Endothelial cell of umbilical vein (primary cell): ENCODE measurements around the gene FRYL. TPM values are rescaled to one million over a fixed set of nuclear protein-coding genes. Genes with fewer than 3 reads are reported as not detected.
A peak's percentile ranks its signal among the peaks of the same experiment; 100 is the strongest.

Experiments used
- BruUV-seq: library from RNA; stranded (reverse); fragments of 400-500 nt; replicated peaks from 2 replicates; lab custom pipeline; 2021; lab: Mats Ljungman, UMichigan
- CTCF ChIA-PET: fragments of 300-600, 350-600 bp; sonication (Branson Sonifier 250); formaldehyde crosslinking; loops from one replicate; lab custom pipeline; 2021; ENCODE audit warnings: antibody characterized with exemption, inconsistent platforms; lab: Charles Lee
- POLR2A ChIA-PET: fragments of 300-600, 350-600 bp; sonication (Branson Sonifier 250); formaldehyde crosslinking; loops from one replicate; lab custom pipeline; 2021; ENCODE audit warnings: antibody characterized with exemption, inconsistent platforms; lab: Charles Lee
- DNase-seq: peaks from one replicate; pipeline ENCODE4 v3.0.0-alpha.2; 2011; ENCODE audit warnings: low read depth, low spot score
- FAIRE-seq: peaks from 2 replicates; lab custom pipeline; 2011; peaks lifted over from hg19 to GRCh38; lab: Jason Lieb, UNC
- H2AFZ ChIP-seq: 2 replicates; pipeline ENCODE4 v1.6.0; 2012; ENCODE audit warnings: low read depth, low read length, control low read depth, inconsistent platforms
- H3K27ac ChIP-seq: 2 replicates; pipeline ENCODE4 v1.5.1; 2011; ENCODE audit warnings: low read depth, mild to moderate bottlenecking, control low read depth, low read length, moderate library complexity; ENCODE audit not compliant: insufficient read depth
- H3K27me3 ChIP-seq, 2 experiments: 2 replicates each; pipeline versions ENCODE4 v1.6.0 to v1.6.1; 2011; ENCODE audit warnings: low read length in 2 of 2, mixed read lengths in 1 of 2; ENCODE audit not compliant: control insufficient read depth in 2 of 2, insufficient read depth in 2 of 2
- H3K36me3 ChIP-seq, 2 experiments: 2 replicates in 1 of 2; 3 replicates in 1 of 2; pipeline ENCODE4 v1.5.1; 2011; ENCODE audit warnings: low read length in 2 of 2, mild to moderate bottlenecking in 1 of 2, moderate library complexity in 1 of 2; ENCODE audit not compliant: control insufficient read depth in 2 of 2, insufficient read depth in 2 of 2; ENCODE audit errors: extremely low read depth in 1 of 2
- H3K4me1 ChIP-seq: 3 replicates; pipeline ENCODE4 v1.5.1; 2011; ENCODE audit warnings: mild to moderate bottlenecking, low read length; ENCODE audit not compliant: control insufficient read depth, insufficient read depth; ENCODE audit errors: extremely low read depth
- H3K4me2 ChIP-seq: 2 replicates; pipeline ENCODE4 v1.6.1; 2011; ENCODE audit warnings: low read length, control low read depth, mixed read lengths; ENCODE audit not compliant: insufficient read depth
- H3K4me3 ChIP-seq, 3 experiments: fragments of 200-600 bp in 1 of 3; sonication (generic), shearing (Covaris generic) in 1 of 3; replicated peaks in 1 of 3; 2 replicates each; pipeline ENCODE4 v1.5.1; 2011 to 2016; ENCODE audit warnings: control low read depth in 3 of 3, low read length in 3 of 3, mild to moderate bottlenecking in 2 of 3, inconsistent platforms in 1 of 3, low read depth in 1 of 3, moderate library complexity in 1 of 3; ENCODE audit not compliant: insufficient read depth in 1 of 3
- H3K79me2 ChIP-seq: 2 replicates; pipeline ENCODE4 v1.6.0; 2012; ENCODE audit warnings: low read length, inconsistent platforms; ENCODE audit not compliant: control insufficient read depth, insufficient read depth
- H3K9ac ChIP-seq: replicated peaks from 2 replicates; pipeline ENCODE3; 2011; ENCODE audit warnings: low read length, control low read depth; ENCODE audit not compliant: insufficient read depth; ENCODE audit errors: extremely low read depth
- H3K9me1 ChIP-seq: replicated peaks from 3 replicates; pipeline ENCODE4 v1.6.0; 2011; ENCODE audit warnings: mild to moderate bottlenecking, low read length; ENCODE audit not compliant: control insufficient read depth, insufficient read depth; ENCODE audit errors: extremely low read depth
- H3K9me3 ChIP-seq: replicated peaks from 2 replicates; pipeline ENCODE4 v1.5.1; 2012; ENCODE audit warnings: low read length, inconsistent platforms; ENCODE audit not compliant: control insufficient read depth, insufficient read depth
- H4K20me1 ChIP-seq: replicated peaks from 2 replicates; pipeline ENCODE3; 2011; ENCODE audit warnings: mild to moderate bottlenecking, low read length; ENCODE audit not compliant: control insufficient read depth, insufficient read depth; ENCODE audit errors: extremely low read depth
- CTCF ChIP-seq, 2 donors: IDR thresholded peaks; 1 replicate in 1 of 2; 2 replicates in 1 of 2; pipeline ENCODE4 v1.5.1; 2011; ENCODE audit warnings: low read length in 2 of 2, mild to moderate bottlenecking in 2 of 2, moderate library complexity in 2 of 2, control low read depth in 1 of 2, inconsistent platforms in 1 of 2, low read depth in 1 of 2; ENCODE audit not compliant: insufficient read depth in 1 of 2; ENCODE audit errors: extremely low read depth in 1 of 2
- EZH2 ChIP-seq: IDR thresholded peaks from 2 replicates; pipeline ENCODE4 v1.6.1; 2012; ENCODE audit warnings: borderline replicate concordance, low read depth, mild to moderate bottlenecking, moderate library complexity, low read length, inconsistent platforms; ENCODE audit not compliant: severe bottlenecking
- FOS ChIP-seq: IDR thresholded peaks from 2 replicates; pipeline ENCODE4 v1.6.1; 2011; ENCODE audit warnings: mild to moderate bottlenecking, low read length, moderate library complexity, borderline replicate concordance; ENCODE audit not compliant: insufficient read depth
- GATA2 ChIP-seq: IDR thresholded peaks from 2 replicates; pipeline ENCODE4 v1.7.0; 2011; ENCODE audit warnings: low read depth, mild to moderate bottlenecking, moderate library complexity, mixed read lengths, low read length; ENCODE audit not compliant: insufficient read length, insufficient read depth
- JUN ChIP-seq: IDR thresholded peaks from 2 replicates; pipeline ENCODE4 v1.6.1; 2011; ENCODE audit warnings: borderline replicate concordance, low read depth; ENCODE audit not compliant: insufficient read length, insufficient read depth
- MAX ChIP-seq: IDR thresholded peaks from 2 replicates; pipeline ENCODE4 v1.6.1; 2011; ENCODE audit not compliant: insufficient read depth, insufficient read length
- MYC ChIP-seq: IDR thresholded peaks from one replicate; pipeline ENCODE4 v1.6.1; 2011; ENCODE audit warnings: mild to moderate bottlenecking, low read depth, low read length
- POLR2A ChIP-seq: IDR thresholded peaks from 2 replicates; pipeline ENCODE4 v1.6.1; 2012; ENCODE audit warnings: low read depth, mild to moderate bottlenecking, control low read depth, low read length
- POLR2AphosphoS5 ChIP-seq: IDR thresholded peaks from 2 replicates; pipeline ENCODE4 v1.6.1; 2012; ENCODE audit warnings: low read depth, mild to moderate bottlenecking, control low read depth, low read length, moderate library complexity; ENCODE audit not compliant: insufficient read depth
- dilution Hi-C: fragments of 300-500 bp; cut with MboI; formaldehyde crosslinking; loops from one replicate; pipeline ENCODE4 v1.15.0; 2019; ENCODE audit warnings: low sequenced_read_pairs; ENCODE audit not compliant: extremely low pct_ligation_motif_present
- intact Hi-C: fragments of 100-400 bp; cut with micrococcal nuclease; formaldehyde crosslinking; loops from one replicate; pipeline ENCODE4 v1.10.0; 2022
- polyA plus RNA-seq, 4 experiments: library from polyadenylated mRNA; depleted of rRNA in 3 of 4; stranded (reverse) in 3 of 4; unstranded in 1 of 4; fragments of >200 nt; gene quantifications; 2 replicates each; pipeline versions ENCODE4 v1.2.1 to v1.2.3, GENCODE V29; 2011 to 2012; ENCODE audit warnings: missing spikeins in 1 of 4
- total RNA-seq: library from RNA; stranded (reverse); gene quantifications from 2 replicates; pipeline ENCODE4 v1.2.3, GENCODE V29; 2021

FRYL gene
- total and polyA plus RNA-seq, 2 donors (not counting 3 experiments of a cell fraction or from before 2014, with no cell fraction given), result 17.0 to 84.9 TPM

GRCh38 chr4:48489683-48490011 is 290.4 kb downstream of the FRYL start:
- H3K4me2 ChIP-seq, result peak overlapping the region; percentile 17
- no peak for TF ChIP-seq MYC
- TF ChIP-seq EZH2, result no peak
- TF ChIP-seq FOS, result no peak
- no peak for TF ChIP-seq CTCF (IDR thresholded peaks at IDR 0.05; ENCODE audit: extremely low read depth in 1 of 2, insufficient read depth in 1 of 2, low read depth in 1 of 2, low read length in 2 of 2)
- no peak for TF ChIP-seq GATA2
- TF ChIP-seq MAX, result no peak
- TF ChIP-seq JUN, result no peak
- TF ChIP-seq POLR2AphosphoS5, result no peak
- no peak for TF ChIP-seq POLR2A
- DNase-seq (no peak), FAIRE-seq (no peak)
- ChIA-PET POLR2A (no interaction called here), CTCF (no interaction called here)
- dilution Hi-C loops, result no loop called here
- H3K79me2 ChIP-seq, result no peaks in the 10 kb centered on the region
- peaks cover 40 to 80% of the 10 kb centered on the region in 2 experiments for H3K27me3 ChIP-seq
- no peaks in the 10 kb centered on the region for H4K20me1 ChIP-seq
- H2AFZ ChIP-seq, result no peak overlapping the region
- no TSS peak for BruUV-seq
- H3K36me3 ChIP-seq, result no peaks in the 10 kb centered on the region
- no peak overlapping the region for H3K9ac ChIP-seq
- H3K27ac ChIP-seq, result no peak overlapping the region
- H3K9me1 ChIP-seq, result no peaks in the 10 kb centered on the region
- H3K4me1 ChIP-seq, result peaks cover 4% of the 10 kb centered on the region
- no peaks in the 10 kb centered on the region for H3K9me3 ChIP-seq
- no peak overlapping the region for H3K4me3 ChIP-seq
- intact Hi-C loops, result no loop called here
